ENCODE measurements around the gene KCNQ1.
A peak's percentile ranks its signal among the peaks of the same experiment; 100 is the strongest.

Gene KCNQ1

DNA sequence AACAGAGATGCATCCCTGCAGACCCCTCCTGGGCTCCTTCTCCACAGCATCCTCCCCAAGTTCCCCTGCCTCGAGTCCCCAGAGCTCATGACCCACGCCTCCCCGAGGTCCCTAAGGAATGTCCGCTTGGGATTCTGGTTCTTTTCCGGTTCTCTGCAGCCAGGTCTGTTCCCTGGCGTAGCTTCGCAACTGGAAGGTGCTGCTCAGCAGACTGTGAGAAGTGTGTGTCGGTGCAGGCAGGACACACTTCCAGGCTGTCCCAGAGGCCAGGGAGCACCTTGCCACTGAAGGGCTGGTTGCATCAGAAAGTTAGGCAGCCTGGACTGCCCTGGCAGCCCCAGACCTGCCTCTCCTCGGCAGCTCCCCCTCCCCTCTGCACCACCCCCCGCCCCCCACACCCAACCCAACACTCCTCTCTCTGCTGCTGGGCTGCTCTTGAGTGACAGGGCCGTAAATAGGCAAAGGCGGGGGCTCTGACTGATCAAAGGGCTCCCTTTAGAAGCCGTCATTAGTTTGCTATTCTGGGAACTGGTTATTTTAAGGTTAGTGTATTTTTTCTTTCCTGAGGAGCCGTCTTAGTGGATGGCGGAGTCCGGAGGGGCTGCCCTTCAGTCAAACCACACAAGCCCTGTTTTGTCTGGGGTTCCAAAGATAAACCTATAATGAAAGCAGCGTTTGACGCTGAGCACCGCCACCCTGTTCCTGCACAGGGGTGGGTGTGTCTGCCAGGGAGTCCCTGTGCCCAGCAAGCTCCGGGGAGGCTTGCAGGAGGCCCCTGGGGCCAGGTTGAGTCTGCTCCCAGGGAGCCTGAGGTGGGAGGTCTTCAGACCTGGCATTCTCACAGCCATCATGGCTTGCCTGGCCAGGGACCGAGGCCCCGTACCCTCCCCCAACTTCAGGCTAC lies 343.6 kb downstream of the KCNQ1 start:
- H3K4me1 ChIP-seq (ENCODE audit: control insufficient read depth, insufficient read depth, low read length, poor library complexity, severe bottlenecking), result peaks cover 6% of the 10 kb centered on the region
- H3K27me3 ChIP-seq (replicated peaks; ENCODE audit: control insufficient read depth, insufficient read depth, low read length, poor library complexity, severe bottlenecking), result no peaks in the 10 kb centered on the region
- no peak for DNase-seq
- H3K9me3 ChIP-seq (ENCODE audit: control insufficient read depth, low read length), result no peaks in the 10 kb centered on the region
- no peak overlapping the region for H3K27ac ChIP-seq (ENCODE audit: insufficient read depth, low read length, poor library complexity, severe bottlenecking)
- H3K4me3 ChIP-seq (ENCODE audit: insufficient read depth, low read depth, low read length, poor library complexity, severe bottlenecking), result no peak overlapping the region
- H3K36me3 ChIP-seq (ENCODE audit: control insufficient read depth, insufficient read depth, low read length), result no peaks in the 10 kb centered on the region

GRCh38 chr11:2789331-2789730 lies 344.5 kb downstream of the KCNQ1 start:
- Histone ChIP-seq H3K36me3 (ENCODE audit: control insufficient read depth, insufficient read depth, low read length) (no peaks in the 10 kb centered on the region), H3K27me3 (replicated peaks; ENCODE audit: control insufficient read depth, insufficient read depth, low read length, poor library complexity, severe bottlenecking) (no peaks in the 10 kb centered on the region), H3K27ac (ENCODE audit: insufficient read depth, low read length, poor library complexity, severe bottlenecking) (no peak overlapping the region), H3K4me1 (ENCODE audit: control insufficient read depth, insufficient read depth, low read length, poor library complexity, severe bottlenecking) (peaks cover 6% of the 10 kb centered on the region), H3K4me3 (ENCODE audit: insufficient read depth, low read depth, low read length, poor library complexity, severe bottlenecking) (no peak overlapping the region), H3K9me3 (ENCODE audit: control insufficient read depth, low read length) (no peaks in the 10 kb centered on the region)
- no peak for DNase-seq

DNA sequence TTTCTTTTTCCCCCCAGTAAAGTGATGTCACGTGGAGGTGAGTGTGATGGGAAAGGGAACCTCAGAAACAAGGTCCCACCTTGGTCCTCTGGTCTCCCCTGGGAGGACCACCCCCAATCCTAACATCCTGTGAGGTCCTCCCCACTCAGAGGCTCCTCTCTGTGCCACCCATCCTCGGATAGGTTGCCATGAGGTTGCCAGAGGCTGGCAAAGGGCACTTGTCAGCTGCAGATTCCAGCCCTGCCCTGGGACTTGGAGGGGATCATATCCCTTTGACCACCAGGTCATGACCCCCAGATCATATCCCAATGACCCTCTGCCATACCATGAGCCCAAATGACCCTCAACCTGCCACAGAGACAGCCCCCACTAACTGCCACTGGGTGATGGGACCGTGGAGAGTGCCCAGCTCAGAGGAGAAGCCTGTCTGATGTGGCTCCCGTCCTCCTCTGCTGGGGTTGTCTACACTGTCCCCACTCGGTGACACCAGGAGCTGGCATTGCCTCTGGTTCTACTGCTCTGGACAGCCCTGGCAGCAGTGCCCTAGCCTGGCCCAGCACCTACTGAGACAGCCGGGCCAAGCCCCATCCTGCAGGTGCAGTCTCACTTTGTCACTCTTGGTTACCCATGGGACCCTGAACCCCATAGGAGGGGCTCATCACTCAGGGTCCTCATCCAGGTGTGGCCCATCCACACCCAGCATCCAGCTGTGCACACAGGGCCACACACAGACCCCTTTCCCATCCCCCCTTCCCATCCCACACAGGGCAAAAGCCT lies 345.2 kb downstream of the KCNQ1 start:
- no peak overlapping the region for H3K4me3 ChIP-seq (ENCODE audit: insufficient read depth, low read depth, low read length, poor library complexity, severe bottlenecking)
- no peak overlapping the region for H3K27ac ChIP-seq (ENCODE audit: insufficient read depth, low read length, poor library complexity, severe bottlenecking)
- no peaks in the 10 kb centered on the region for H3K9me3 ChIP-seq (ENCODE audit: control insufficient read depth, low read length)
- no peak for DNase-seq
- no peaks in the 10 kb centered on the region for H3K27me3 ChIP-seq (replicated peaks; ENCODE audit: control insufficient read depth, insufficient read depth, low read length, poor library complexity, severe bottlenecking)
- H3K36me3 ChIP-seq (ENCODE audit: control insufficient read depth, insufficient read depth, low read length), result no peaks in the 10 kb centered on the region
- peaks cover 6% of the 10 kb centered on the region for H3K4me1 ChIP-seq (ENCODE audit: control insufficient read depth, insufficient read depth, low read length, poor library complexity, severe bottlenecking)

GRCh38 chr11:2790568-2790921 lies 345.7 kb downstream of the KCNQ1 start:
- Histone ChIP-seq H3K27ac (ENCODE audit: insufficient read depth, low read length, poor library complexity, severe bottlenecking) (no peak overlapping the region), H3K36me3 (ENCODE audit: control insufficient read depth, insufficient read depth, low read length) (no peaks in the 10 kb centered on the region), H3K4me3 (ENCODE audit: insufficient read depth, low read depth, low read length, poor library complexity, severe bottlenecking) (no peak overlapping the region), H3K9me3 (ENCODE audit: control insufficient read depth, low read length) (no peaks in the 10 kb centered on the region), H3K4me1 (ENCODE audit: control insufficient read depth, insufficient read depth, low read length, poor library complexity, severe bottlenecking) (peaks cover 6% of the 10 kb centered on the region), H3K27me3 (replicated peaks; ENCODE audit: control insufficient read depth, insufficient read depth, low read length, poor library complexity, severe bottlenecking) (no peaks in the 10 kb centered on the region)
- no peak for DNase-seq

DNA sequence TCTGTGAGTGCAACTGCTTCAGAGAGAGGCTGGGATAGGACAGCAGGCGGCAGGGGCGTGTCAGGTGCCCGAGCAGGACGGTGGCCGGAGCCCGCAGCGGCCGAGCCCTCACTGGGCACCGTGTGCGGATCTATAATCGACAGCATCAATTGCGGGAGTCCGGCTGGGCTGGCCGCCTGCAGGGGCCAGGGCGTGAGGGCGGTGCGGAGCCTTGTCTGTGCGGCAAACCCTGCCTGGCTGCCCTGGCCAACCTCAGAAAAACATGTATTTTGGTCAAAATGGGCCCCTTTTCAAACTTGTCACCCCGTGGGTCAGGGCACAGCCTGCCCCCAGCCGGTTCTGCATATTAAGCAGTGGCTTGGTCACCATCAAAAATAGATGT lies 346.3 kb downstream of the KCNQ1 start:
- Histone ChIP-seq H3K4me1 (ENCODE audit: control insufficient read depth, insufficient read depth, low read length, poor library complexity, severe bottlenecking) (peaks cover 6% of the 10 kb centered on the region), H3K27ac (ENCODE audit: insufficient read depth, low read length, poor library complexity, severe bottlenecking) (no peak overlapping the region), H3K9me3 (ENCODE audit: control insufficient read depth, low read length) (no peaks in the 10 kb centered on the region), H3K36me3 (ENCODE audit: control insufficient read depth, insufficient read depth, low read length) (no peaks in the 10 kb centered on the region), H3K4me3 (ENCODE audit: insufficient read depth, low read depth, low read length, poor library complexity, severe bottlenecking) (peak overlapping the region; percentile 53), H3K27me3 (replicated peaks; ENCODE audit: control insufficient read depth, insufficient read depth, low read length, poor library complexity, severe bottlenecking) (no peaks in the 10 kb centered on the region)
- DNase-seq, result no peak

DNA sequence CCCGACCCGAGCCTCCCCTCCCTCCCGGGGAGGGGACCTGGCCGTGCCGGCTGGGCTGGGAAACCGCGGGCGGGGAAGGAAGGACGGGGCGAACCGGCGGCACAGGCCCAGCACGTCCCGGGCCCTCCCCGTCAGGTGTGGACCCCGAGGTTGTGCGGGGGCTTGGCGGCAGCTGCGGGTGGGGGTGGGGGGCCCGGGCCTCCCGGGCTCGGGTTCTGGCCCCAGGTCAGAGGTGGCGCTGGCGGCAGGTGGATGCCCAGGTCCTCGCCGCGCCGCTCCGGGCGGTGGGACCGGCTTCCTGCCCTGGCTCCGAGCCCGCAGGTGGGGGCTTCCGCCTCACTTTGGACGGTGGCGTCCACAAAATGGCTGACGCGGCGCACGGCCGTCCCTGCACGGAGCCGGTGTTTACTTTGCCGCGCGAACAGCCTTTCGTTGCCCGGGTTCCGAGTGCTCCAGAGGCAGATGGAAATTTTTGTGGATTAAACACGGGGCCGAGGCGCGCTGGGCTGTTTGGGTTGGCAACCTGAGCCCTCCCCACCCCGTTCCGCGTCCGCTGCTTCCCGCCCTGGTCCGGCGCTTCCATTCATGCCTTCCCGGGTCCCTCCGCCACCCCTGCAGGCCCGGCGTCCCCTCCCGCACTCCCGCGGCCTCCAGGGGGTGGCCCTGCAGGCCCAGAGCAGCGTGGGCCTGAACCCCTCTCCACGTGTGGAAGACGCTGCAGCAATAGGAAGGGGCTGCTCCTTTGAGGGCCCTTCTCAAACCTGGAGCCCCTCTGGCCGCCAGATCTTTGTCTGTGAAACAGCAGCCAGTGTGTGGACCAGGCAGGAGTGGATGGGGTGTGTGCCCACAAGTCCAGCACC lies 346.9 kb downstream of the KCNQ1 start:
- no peaks in the 10 kb centered on the region for H3K9me3 ChIP-seq (ENCODE audit: control insufficient read depth, low read length)
- DNase-seq, result no peak
- peak overlapping the region; percentile 53 for H3K4me3 ChIP-seq (ENCODE audit: insufficient read depth, low read depth, low read length, poor library complexity, severe bottlenecking)
- H3K4me1 ChIP-seq (ENCODE audit: control insufficient read depth, insufficient read depth, low read length, poor library complexity, severe bottlenecking), result peaks cover 6% of the 10 kb centered on the region
- no peaks in the 10 kb centered on the region for H3K36me3 ChIP-seq (ENCODE audit: control insufficient read depth, insufficient read depth, low read length)
- H3K27ac ChIP-seq (ENCODE audit: insufficient read depth, low read length, poor library complexity, severe bottlenecking), result no peak overlapping the region
- H3K27me3 ChIP-seq (replicated peaks; ENCODE audit: control insufficient read depth, insufficient read depth, low read length, poor library complexity, severe bottlenecking), result no peaks in the 10 kb centered on the region

GRCh38 chr11:2792381-2793250 lies 347.8 kb downstream of the KCNQ1 start:
- DNase-seq, result no peak
- Histone ChIP-seq H3K4me1 (ENCODE audit: control insufficient read depth, insufficient read depth, low read length, poor library complexity, severe bottlenecking) (peaks cover 6% of the 10 kb centered on the region), H3K27me3 (replicated peaks; ENCODE audit: control insufficient read depth, insufficient read depth, low read length, poor library complexity, severe bottlenecking) (no peaks in the 10 kb centered on the region), H3K4me3 (ENCODE audit: insufficient read depth, low read depth, low read length, poor library complexity, severe bottlenecking) (no peak overlapping the region), H3K36me3 (ENCODE audit: control insufficient read depth, insufficient read depth, low read length) (no peaks in the 10 kb centered on the region), H3K9me3 (ENCODE audit: control insufficient read depth, low read length) (no peaks in the 10 kb centered on the region), H3K27ac (ENCODE audit: insufficient read depth, low read length, poor library complexity, severe bottlenecking) (no peak overlapping the region)

- Histone ChIP-seq H3K36me3 (ENCODE audit: control insufficient read depth, insufficient read depth, low read length) (no peaks in the 10 kb centered on the region), H3K27ac (ENCODE audit: insufficient read depth, low read length, poor library complexity, severe bottlenecking) (no peak overlapping the region), H3K4me3 (ENCODE audit: insufficient read depth, low read depth, low read length, poor library complexity, severe bottlenecking) (no peak overlapping the region), H3K27me3 (replicated peaks; ENCODE audit: control insufficient read depth, insufficient read depth, low read length, poor library complexity, severe bottlenecking) (no peaks in the 10 kb centered on the region), H3K4me1 (ENCODE audit: control insufficient read depth, insufficient read depth, low read length, poor library complexity, severe bottlenecking) (peaks cover 6% of the 10 kb centered on the region), H3K9me3 (ENCODE audit: control insufficient read depth, low read length) (no peaks in the 10 kb centered on the region)
- no peak for DNase-seq
Measured at GRCh38 chr11:2793701-2794045, 348.9 kb downstream of the KCNQ1 start.
